NCI-H187 (cell line): ENCODE results near the gene PFN2.
"Not testable (repeated sequence)": the region's sequence is repeated elsewhere in the genome, so short reads cannot be mapped to it uniquely, and the experiment has no call there.

Source experiments
- DNase-seq, 2 experiments: peaks; one replicate each; lab custom pipeline; 2025; lab: John Stamatoyannopoulos, UW

PFN2 gene, protein sequence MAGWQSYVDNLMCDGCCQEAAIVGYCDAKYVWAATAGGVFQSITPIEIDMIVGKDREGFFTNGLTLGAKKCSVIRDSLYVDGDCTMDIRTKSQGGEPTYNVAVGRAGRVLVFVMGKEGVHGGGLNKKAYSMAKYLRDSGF

DNA sequence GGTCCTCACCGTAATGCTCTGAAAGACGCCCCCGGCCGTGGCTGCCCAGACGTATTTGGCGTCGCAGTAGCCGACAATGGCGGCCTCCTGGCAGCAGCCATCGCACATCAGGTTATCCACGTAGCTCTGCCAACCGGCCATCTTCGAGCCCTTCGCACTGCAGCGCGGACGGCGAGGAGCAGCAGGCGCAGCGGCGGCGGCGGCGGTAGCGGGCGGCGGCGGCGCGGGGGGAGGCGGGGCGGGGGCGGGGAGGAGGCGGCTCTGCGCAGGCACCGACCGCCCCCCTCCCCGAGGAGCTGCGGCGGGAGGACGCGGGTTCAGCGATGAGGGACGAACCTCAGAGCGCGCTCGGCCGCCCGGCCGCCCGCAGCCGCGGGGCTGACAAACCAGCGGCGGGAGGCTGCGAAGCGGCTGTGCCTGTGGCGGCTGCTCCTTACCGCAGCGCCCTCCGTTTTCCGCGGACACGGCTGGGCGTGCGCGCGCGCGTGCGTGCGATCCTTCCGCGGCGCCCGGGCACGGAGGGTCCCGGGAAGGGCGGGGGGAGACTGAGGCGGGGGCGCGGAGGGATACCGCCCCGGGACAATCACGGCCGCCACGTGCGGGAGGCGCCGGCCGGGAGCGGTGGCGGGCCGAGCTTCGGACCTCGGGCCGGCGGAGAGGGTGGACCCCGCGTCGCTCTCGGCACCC, at the start of gene PFN2:
PFN2 (minus strand) TSS at position 180 of the 687 bp plus-strand sequence; CDS start at position 141, 39 bp downstream.
- DNase-seq, result peak; percentile 79 to 87

GRCh38 chr3:150015901-150016300, 45.2 kb upstream of the PFN2 start:
- no peak for DNase-seq

- DNase-seq, result no peak
Measured at GRCh38 chr3:150014782-150015181, 44.1 kb upstream of the PFN2 start.

GRCh38 chr3:150013801-150014200, 43.1 kb upstream of the PFN2 start:
- DNase-seq, result no peak

- DNase-seq, result no peak
Measured at GRCh38 chr3:150006794-150007193, 36.1 kb upstream of the PFN2 start.

DNA sequence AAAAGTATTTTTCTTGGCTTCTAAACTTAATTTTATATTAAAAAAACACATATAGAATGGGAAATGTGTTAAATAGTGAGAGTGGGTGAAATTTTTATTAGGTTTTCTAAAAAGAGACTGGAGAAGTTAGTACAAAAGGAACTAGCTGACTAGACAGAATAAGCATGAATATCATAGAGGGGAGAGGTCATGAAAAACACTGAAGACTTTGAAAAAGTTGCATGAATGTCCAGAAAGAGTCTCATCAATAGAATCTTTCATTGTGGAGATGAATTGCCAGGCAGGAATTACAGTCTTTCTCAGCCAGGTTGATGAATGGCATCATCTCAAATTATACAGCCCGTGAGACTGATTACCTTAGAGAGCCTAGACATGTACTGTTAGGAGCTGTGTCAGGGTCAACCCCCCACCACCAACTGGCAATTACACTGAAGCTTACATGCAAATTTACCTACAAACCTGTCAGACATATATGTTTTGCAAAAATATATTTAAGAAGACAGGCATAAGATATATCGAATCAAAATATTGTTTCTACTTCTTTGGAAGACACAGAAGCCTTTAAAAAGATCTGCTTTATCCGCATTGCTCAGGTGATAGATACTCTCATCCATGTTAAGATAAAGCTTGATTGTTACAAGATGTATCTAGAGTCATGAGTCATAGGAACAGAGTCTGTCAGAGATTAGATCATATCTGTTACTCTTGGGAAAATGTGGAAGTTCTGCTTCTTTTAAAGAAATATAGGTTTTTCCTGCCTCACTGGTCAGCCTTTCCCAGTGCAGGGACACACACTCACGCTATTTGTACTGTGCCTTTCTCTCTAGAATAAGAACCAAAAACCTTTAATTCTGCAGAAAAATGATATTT, 34.8 kb upstream of the PFN2 start:
- no peak for DNase-seq

GRCh38 chr3:150000641-150001040, 29.9 kb upstream of the PFN2 start:
- DNase-seq, result no peak

GRCh38 chr3:149999421-149999820, 28.7 kb upstream of the PFN2 start:
- DNase-seq, result no peak

DNA sequence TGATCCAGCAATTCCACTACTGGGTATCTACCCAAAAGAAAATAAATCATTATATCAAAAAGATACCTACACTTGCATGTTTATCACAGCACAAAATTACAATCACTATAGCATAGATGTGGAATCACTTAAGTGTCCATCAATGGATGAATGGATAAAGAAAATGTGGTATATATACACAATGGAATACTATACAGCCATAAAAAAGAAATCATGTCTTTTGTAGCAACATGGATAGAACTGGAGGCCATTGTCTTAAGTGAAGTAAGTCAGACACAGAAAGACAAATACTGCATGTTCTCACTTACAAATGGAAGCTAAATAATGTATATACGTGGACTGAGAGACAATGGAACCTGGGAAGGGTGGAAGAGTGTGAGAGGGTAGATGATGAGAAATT, 28.3 kb upstream of the PFN2 start:
- no peak for DNase-seq

- DNase-seq, result no peak
Measured at GRCh38 chr3:149992416-149993058, 21.8 kb upstream of the PFN2 start.

DNA sequence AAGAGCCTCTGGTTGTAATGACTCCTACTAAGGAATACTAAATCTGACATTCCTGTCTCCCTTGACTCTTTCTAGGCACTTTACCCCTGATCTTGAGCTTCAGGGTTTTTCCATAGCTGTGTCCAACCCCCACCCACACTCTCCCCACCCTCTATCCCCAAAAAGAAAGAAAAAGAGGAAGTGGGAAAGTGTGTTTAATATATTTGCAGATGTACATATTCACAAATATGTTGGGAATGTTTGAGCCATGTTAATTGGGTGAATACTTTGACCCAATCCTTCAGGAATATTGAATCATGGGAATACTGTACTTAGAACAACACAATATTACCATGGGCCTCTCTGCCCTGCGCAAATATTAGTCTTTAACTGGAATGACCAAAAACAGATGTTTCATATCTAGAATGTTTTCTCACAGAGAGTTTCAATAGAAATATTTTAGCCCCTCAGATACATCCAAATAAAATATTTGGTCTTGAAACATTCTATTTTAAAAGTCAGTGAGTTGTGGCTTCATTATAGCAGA, 19.8 kb upstream of the PFN2 start:
- no peak for DNase-seq

GRCh38 chr3:149989307-149989706, 18.6 kb upstream of the PFN2 start:
- no peak for DNase-seq

DNA sequence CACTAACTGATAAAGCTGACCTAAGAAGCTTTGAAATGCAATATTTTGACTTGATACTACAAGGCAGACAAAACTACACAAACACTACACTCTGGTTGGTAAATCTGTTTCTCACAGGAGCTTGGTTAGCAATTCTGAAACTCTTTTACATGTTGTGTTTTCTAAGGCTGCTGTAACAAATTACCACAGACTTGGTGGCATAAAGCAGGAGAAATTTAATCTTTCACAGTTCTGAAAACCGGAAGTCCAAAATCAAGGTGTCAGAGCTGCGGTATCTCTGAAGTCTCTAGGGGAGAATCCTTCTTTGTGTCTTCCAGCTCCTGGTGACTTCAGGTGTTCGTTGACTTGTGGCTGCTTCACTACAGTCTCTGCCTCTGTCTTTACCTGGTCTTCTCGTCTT, 12.9 kb upstream of the PFN2 start:
- DNase-seq, result no peak

GRCh38 chr3:149983053-149983452, 12.4 kb upstream of the PFN2 start:
- DNase-seq, result not testable (repeated sequence)

DNA sequence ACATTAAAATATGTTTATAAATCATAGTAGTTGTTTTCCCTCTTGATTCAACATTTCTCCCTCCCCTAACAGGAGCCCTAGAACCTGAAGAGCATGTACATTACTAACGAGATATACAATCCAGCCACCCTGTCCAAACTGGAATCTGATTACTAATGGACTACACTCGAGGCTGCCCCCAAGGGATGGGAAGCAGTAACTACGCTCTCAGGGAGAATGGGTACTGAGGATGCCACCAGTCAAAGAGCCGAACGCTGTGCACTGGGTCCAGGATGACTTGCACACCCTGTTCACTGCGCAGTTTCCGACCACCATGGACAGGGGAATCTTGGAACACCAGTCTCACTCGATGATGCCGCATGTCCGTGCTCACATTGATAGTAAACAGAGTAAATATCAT, 11.3 kb upstream of the PFN2 start:
- DNase-seq, result not testable (repeated sequence)

DNA sequence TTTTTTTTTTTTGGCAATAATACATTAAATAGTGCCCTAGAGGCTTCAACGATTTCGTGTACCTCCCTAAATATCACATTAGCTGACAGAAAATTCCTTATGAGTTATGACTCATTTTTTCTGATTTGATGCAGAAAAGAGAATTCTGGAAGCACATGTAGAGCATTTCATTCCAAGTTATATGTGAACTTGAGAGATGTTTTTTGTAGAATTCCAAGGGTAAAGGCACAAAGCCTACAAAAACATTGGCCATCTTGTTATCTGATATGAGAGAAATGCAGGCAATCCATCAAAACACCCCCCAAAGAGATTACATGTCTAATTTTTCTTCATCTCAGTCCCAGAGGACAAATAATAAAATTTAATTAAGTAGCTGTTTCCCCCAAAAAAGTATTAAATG, 6.7 kb upstream of the PFN2 start:
- DNase-seq, result no peak

GRCh38 chr3:149975919-149976318, 5.2 kb upstream of the PFN2 start:
- no peak for DNase-seq

DNA sequence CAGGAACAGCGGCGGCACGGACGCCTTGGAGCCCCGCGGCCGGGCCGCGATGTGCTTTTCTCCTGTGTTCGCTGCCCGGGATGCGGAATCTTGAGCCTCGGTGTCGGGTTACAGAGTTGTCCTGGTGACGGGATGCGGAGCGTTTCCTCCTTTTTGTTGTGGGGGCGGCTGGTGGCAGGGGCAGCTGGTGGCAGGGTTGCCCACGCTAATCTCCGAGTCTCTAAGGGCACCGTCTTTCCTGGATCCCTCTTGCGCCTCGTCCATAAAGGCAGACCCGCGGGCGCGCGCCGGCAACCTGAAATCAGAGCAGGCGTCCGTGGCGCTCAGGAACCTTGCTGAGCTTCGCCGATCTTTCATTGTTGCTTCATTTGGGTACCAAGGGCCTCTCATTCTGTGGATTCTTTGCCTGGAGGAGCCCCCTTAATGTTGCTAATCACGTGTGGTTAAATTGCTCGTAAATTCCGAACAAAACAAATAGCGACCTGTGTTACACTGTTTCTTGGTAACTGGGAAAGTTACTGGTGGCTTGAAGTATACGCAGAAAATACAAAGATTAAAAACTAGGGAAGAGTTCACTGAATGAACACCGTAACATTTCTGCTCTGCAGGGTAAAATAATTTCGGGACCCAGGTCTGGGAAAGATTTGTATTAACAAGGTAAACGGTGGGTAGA, 844 bp upstream of the PFN2 start:
- peak; percentile 79 to 87 for DNase-seq

- peak; percentile 29 to 43 for DNase-seq
Measured at GRCh38 chr3:149969940-149970715, 567 bp downstream of the PFN2 start.

DNA sequence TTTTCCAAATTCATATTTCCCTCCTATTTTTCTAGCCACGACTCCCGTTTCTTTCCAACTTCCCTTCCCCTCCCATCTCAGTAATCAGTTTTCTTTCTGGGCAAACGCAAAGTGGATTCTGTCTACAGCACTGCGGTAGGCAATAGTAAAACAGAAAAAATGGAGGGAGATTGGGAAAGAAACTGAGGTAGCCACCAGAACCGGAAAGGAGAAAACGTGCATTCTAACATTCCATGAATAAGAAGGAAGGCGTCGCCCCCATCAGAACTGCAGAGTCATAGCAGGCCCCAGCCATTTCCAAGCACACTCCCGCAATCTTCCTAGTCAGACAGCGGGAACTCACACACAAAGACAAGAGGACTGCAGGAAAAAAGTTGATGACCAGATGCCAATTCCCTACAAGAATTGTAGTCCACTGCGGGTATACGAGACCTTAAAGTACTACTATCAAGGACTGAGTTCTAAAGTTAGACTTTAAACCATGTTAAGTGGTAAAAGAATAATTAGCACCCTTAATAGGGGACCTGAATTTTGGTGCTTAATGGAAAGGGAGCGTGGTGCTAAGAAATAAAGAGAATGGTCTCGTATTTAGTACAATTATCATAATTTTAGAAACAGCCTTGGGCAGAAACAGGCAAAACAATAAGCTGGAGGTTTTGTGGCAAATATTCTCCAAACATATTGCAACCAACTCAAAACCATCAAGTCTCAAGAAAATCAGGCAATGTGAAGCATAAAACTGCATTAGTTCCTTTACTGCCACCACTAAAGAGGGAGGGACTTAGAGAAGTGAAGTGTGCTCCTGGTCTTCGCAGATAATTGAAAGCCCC, 1.4 kb downstream of the PFN2 start:
- peak; percentile 9 to 39 for DNase-seq
